SK-N-SH treated with all-trans-retinoic acid at 6 μM for 48 hours (cell line): ENCODE measurements around the gene CPB1.

Source experiments
- ATAC-seq: fragments of 200-7000 bp; cut with Tn5 transposase; 3 replicates; pipeline ENCODE4 v1.9.1; 2020; ENCODE audit warnings: mild to moderate bottlenecking, moderate library complexity
- BACH2 ChIP-seq: fragments of 250-450 bp; sonication (Bioruptor Pico); IDR thresholded peaks from 2 replicates; pipeline ENCODE4 v1.9.0; 2021; ENCODE audit warnings: mild to moderate bottlenecking, borderline replicate concordance
- CSDC2 ChIP-seq: fragments of 250-450 bp; sonication (Bioruptor Pico); IDR thresholded peaks from 2 replicates; pipeline ENCODE4 v1.5.0; 2020; ENCODE audit warnings: mild to moderate bottlenecking, moderate library complexity
- ESRRG ChIP-seq: fragments of 250-450 bp; sonication (Bioruptor Pico); IDR thresholded peaks from 2 replicates; pipeline ENCODE4 v1.6.1; 2021; ENCODE audit warnings: mild to moderate bottlenecking
- GLIS3 ChIP-seq: fragments of 250-450 bp; sonication (Bioruptor Pico); IDR thresholded peaks from 2 replicates; pipeline ENCODE4 v1.5.0; 2020; ENCODE audit warnings: mild to moderate bottlenecking, moderate library complexity
- ISL1 ChIP-seq: fragments of 250-450 bp; sonication (Bioruptor Pico); IDR thresholded peaks from 2 replicates; pipeline ENCODE4 v2.1.2; 2022; ENCODE audit warnings: mild to moderate bottlenecking, moderate library complexity
- PPARA ChIP-seq: fragments of 250-450 bp; sonication (Bioruptor Pico); IDR thresholded peaks from 2 replicates; pipeline ENCODE4 v1.5.0; 2020; ENCODE audit warnings: mild to moderate bottlenecking, borderline replicate concordance
- RARB ChIP-seq: fragments of 250-450 bp; sonication (Bioruptor Pico); IDR thresholded peaks from 2 replicates; pipeline ENCODE4 v1.8.0; 2021; ENCODE audit warnings: mild to moderate bottlenecking, moderate library complexity
- SNAI2 ChIP-seq: fragments of 250-450 bp; sonication (Bioruptor Pico); IDR thresholded peaks from 2 replicates; pipeline ENCODE4 v1.5.0; 2020; ENCODE audit warnings: mild to moderate bottlenecking, moderate library complexity
- TCF4 ChIP-seq: fragments of 250-450 bp; sonication (Bioruptor Pico); IDR thresholded peaks from 2 replicates; pipeline ENCODE4 v1.8.0; 2021; ENCODE audit warnings: mild to moderate bottlenecking, moderate library complexity, borderline replicate concordance
- TOX ChIP-seq: fragments of 250-450 bp; sonication (Bioruptor Pico); IDR thresholded peaks from 2 replicates; pipeline ENCODE4 v1.8.0; 2021; ENCODE audit warnings: mild to moderate bottlenecking, moderate library complexity, borderline replicate concordance
- ZC3H10 ChIP-seq: fragments of 250-450 bp; sonication (Bioruptor Pico); IDR thresholded peaks from 2 replicates; pipeline ENCODE4 v1.5.1; 2021; ENCODE audit warnings: mild to moderate bottlenecking, moderate library complexity
- ZFP3 ChIP-seq: fragments of 250-450 bp; sonication (Bioruptor Pico); IDR thresholded peaks from 2 replicates; pipeline ENCODE4 v1.5.0; 2020; ENCODE audit warnings: mild to moderate bottlenecking, moderate library complexity
- ZFP30 ChIP-seq: fragments of 450-650 bp; formaldehyde crosslinking; IDR thresholded peaks from 2 replicates; pipeline ENCODE4 v1.5.0; 2022; ENCODE audit warnings: mild to moderate bottlenecking, moderate library complexity
- ZNF565 ChIP-seq: fragments of 450-650 bp; formaldehyde crosslinking; conservative IDR thresholded peaks from 2 replicates; pipeline ENCODE4 v1.5.0; 2020; ENCODE audit warnings: low read depth, mild to moderate bottlenecking, moderate library complexity
- ZNF70 ChIP-seq: fragments of 450-650 bp; formaldehyde crosslinking; IDR thresholded peaks from 2 replicates; pipeline ENCODE4 v1.5.0; 2020; ENCODE audit warnings: mild to moderate bottlenecking, moderate library complexity
- ZNF8 ChIP-seq: fragments of 450-650 bp; formaldehyde crosslinking; IDR thresholded peaks from 2 replicates; pipeline ENCODE4 v1.5.0; 2020; ENCODE audit warnings: mild to moderate bottlenecking, moderate library complexity
- TF ChIP-seq, protein P1 (sequence below): fragments of 250-450 bp; sonication (Bioruptor Pico); IDR thresholded peaks from 2 replicates; pipeline ENCODE4 v1.5.1; 2021; ENCODE audit warnings: mild to moderate bottlenecking, moderate library complexity
- TF ChIP-seq, protein P2 (sequence below): fragments of 250-450 bp; sonication (Bioruptor Pico); IDR thresholded peaks from 2 replicates; pipeline ENCODE4 v1.8.0; 2021; ENCODE audit warnings: low read depth, mild to moderate bottlenecking, moderate library complexity, borderline replicate concordance
- TF ChIP-seq, protein P3 (sequence below): fragments of 250-450 bp; sonication (Bioruptor Pico); IDR thresholded peaks from 2 replicates; pipeline ENCODE4 v1.5.0; 2020; ENCODE audit warnings: mild to moderate bottlenecking, moderate library complexity
- TF ChIP-seq, protein P4 (sequence below): fragments of 250-450 bp; sonication (Bioruptor Pico); IDR thresholded peaks from 2 replicates; pipeline ENCODE4 v1.8.0; 2020; ENCODE audit warnings: mild to moderate bottlenecking, moderate library complexity, borderline replicate concordance
- TF ChIP-seq, protein P5 (sequence below): fragments of 250-450 bp; sonication (Bioruptor Pico); IDR thresholded peaks from 2 replicates; pipeline ENCODE4 v1.5.1; 2020; ENCODE audit warnings: low read depth, mild to moderate bottlenecking, moderate library complexity

The CPB1 gene

DNA sequence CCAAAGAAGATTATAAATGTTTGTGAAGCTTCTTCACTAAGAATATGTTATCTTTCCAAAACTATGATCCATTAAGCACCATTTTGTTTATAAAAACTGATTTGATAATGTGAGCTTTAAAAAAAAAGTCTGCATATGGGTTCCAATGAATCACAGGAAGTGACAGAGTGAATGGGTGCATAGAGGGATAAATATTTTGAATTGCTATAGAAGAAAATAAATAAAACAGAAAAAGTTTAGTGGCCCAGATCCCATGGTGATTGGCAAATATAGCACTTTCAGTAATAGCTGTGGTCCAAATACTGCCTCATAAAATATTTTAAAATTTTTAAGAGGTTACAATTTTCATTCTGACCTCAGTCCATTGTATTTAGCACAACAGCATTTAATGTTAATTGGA, 56.6 kb downstream of the CPB1 start:
- no peak for ATAC-seq
- TF ChIP-seq RARB (CRISPR knock-in tag) (no peak), ZNF70 (CRISPR knock-in tag) (no peak), ZFP30 (CRISPR knock-in tag) (no peak), PPARA (CRISPR knock-in tag) (no peak), ESRRG (CRISPR knock-in tag) (no peak)

DNA sequence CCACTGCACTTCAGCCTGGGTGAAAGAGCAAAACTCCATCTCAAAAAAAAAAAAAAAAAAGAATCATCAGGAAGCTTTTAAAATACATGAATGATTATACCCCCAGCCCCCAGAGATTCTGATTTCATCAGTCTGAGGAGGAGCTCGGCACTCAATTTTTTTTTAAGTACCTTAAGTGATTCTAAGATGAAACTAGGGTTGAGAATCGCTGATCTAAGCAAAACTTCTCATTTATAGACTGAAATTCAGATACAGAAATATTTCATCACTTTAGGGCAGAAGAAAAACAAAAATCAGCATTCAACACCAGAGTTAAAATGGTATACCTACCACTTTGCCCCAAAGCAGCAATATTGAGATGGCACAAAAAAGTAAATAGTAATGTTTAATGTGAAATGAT, 62.2 kb downstream of the CPB1 start:
- ATAC-seq: no peak
- TF ChIP-seq, protein P1, sequence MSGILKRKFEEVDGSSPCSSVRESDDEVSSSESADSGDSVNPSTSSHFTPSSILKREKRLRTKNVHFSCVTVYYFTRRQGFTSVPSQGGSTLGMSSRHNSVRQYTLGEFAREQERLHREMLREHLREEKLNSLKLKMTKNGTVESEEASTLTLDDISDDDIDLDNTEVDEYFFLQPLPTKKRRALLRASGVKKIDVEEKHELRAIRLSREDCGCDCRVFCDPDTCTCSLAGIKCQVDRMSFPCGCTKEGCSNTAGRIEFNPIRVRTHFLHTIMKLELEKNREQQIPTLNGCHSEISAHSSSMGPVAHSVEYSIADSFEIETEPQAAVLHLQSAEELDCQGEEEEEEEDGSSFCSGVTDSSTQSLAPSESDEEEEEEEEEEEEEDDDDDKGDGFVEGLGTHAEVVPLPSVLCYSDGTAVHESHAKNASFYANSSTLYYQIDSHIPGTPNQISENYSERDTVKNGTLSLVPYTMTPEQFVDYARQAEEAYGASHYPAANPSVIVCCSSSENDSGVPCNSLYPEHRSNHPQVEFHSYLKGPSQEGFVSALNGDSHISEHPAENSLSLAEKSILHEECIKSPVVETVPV: no peak
- TF ChIP-seq ZFP3 (CRISPR knock-in tag): no peak
- no peak for TF ChIP-seq SNAI2
- TF ChIP-seq, protein P2, sequence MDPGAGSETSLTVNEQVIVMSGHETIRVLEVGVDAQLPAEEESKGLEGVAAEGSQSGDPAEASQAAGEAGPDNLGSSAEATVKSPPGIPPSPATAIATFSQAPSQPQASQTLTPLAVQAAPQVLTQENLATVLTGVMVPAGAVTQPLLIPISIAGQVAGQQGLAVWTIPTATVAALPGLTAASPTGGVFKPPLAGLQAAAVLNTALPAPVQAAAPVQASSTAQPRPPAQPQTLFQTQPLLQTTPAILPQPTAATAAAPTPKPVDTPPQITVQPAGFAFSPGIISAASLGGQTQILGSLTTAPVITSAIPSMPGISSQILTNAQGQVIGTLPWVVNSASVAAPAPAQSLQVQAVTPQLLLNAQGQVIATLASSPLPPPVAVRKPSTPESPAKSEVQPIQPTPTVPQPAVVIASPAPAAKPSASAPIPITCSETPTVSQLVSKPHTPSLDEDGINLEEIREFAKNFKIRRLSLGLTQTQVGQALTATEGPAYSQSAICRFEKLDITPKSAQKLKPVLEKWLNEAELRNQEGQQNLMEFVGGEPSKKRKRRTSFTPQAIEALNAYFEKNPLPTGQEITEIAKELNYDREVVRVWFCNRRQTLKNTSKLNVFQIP (CRISPR knock-in tag): no peak
- TF ChIP-seq TCF4 (CRISPR knock-in tag): no peak

DNA sequence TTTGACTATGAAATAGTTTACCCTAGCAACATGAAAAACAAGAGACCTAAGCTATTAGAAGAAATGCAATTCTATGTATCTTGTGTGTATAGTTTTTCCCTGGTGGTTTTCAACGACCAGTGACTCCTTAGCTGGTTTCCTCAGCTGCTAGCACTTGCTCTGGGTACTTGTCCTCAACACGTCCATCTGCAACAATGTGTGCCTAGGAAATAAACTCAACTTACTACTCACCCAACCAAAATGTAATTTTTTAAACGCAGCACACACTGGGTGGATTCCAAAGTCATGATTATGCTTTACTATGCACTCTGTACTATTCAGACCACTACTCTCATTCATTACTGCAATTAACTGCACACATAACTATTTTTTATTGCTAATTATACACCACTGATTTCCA, 68.5 kb downstream of the CPB1 start:
- no peak for ATAC-seq
- TF ChIP-seq, protein P3, sequence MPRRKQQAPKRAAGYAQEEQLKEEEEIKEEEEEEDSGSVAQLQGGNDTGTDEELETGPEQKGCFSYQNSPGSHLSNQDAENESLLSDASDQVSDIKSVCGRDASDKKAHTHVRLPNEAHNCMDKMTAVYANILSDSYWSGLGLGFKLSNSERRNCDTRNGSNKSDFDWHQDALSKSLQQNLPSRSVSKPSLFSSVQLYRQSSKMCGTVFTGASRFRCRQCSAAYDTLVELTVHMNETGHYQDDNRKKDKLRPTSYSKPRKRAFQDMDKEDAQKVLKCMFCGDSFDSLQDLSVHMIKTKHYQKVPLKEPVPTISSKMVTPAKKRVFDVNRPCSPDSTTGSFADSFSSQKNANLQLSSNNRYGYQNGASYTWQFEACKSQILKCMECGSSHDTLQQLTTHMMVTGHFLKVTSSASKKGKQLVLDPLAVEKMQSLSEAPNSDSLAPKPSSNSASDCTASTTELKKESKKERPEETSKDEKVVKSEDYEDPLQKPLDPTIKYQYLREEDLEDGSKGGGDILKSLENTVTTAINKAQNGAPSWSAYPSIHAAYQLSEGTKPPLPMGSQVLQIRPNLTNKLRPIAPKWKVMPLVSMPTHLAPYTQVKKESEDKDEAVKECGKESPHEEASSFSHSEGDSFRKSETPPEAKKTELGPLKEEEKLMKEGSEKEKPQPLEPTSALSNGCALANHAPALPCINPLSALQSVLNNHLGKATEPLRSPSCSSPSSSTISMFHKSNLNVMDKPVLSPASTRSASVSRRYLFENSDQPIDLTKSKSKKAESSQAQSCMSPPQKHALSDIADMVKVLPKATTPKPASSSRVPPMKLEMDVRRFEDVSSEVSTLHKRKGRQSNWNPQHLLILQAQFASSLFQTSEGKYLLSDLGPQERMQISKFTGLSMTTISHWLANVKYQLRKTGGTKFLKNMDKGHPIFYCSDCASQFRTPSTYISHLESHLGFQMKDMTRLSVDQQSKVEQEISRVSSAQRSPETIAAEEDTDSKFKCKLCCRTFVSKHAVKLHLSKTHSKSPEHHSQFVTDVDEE (CRISPR knock-in tag): no peak
- TF ChIP-seq SNAI2 (no peak), BACH2 (CRISPR knock-in tag) (no peak), ZFP3 (CRISPR knock-in tag) (no peak), PPARA (CRISPR knock-in tag) (no peak), CSDC2 (CRISPR knock-in tag) (no peak), ZNF565 (CRISPR knock-in tag) (no peak), TCF4 (CRISPR knock-in tag) (no peak), RARB (CRISPR knock-in tag) (no peak), ESRRG (CRISPR knock-in tag) (no peak), ZFP30 (CRISPR knock-in tag) (no peak), GLIS3 (CRISPR knock-in tag) (no peak), ZC3H10 (no peak), ISL1 (no peak)
- TF ChIP-seq, protein P4, sequence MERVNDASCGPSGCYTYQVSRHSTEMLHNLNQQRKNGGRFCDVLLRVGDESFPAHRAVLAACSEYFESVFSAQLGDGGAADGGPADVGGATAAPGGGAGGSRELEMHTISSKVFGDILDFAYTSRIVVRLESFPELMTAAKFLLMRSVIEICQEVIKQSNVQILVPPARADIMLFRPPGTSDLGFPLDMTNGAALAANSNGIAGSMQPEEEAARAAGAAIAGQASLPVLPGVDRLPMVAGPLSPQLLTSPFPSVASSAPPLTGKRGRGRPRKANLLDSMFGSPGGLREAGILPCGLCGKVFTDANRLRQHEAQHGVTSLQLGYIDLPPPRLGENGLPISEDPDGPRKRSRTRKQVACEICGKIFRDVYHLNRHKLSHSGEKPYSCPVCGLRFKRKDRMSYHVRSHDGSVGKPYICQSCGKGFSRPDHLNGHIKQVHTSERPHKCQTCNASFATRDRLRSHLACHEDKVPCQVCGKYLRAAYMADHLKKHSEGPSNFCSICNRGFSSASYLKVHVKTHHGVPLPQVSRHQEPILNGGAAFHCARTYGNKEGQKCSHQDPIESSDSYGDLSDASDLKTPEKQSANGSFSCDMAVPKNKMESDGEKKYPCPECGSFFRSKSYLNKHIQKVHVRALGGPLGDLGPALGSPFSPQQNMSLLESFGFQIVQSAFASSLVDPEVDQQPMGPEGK: no peak
- TF ChIP-seq, protein P1: no peak
- TF ChIP-seq, all 23 proteins: peak for 0

DNA sequence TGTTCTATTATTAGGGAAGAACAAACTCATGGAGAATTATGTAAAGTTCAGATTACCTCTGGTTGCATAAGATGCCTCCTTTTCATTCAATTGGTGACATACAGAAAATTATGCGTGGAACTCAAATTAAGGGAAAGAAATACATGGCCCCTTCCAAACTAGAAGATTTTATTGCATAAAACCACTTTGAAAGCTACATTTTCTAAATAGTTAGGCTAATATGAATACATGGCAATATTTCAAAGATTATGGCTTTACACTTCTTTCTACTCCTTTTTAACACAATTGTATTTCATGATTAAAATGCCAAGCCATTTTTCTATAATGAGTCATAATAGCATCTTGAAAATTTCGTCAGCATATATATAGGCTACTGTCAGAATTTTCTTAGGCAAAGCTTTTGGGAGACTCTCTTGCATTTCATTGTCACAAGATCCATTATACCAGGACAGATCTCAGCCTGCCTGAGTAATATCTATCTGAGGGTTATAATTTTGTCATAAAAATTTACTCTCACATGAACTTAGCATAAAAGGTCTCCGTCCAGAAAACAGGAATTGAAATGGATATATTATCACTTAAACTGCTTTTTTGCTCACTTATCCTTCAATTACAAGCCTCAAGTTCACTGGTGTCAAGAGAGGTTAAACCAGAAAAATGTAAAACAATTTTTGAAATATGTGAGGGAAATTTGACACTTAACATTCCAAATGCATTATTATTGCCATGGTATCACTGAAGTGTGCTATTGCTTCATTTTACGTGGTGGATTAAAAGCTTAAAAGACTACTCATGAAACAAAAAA, 74.6 kb downstream of the CPB1 start:
- TF ChIP-seq, protein P5, sequence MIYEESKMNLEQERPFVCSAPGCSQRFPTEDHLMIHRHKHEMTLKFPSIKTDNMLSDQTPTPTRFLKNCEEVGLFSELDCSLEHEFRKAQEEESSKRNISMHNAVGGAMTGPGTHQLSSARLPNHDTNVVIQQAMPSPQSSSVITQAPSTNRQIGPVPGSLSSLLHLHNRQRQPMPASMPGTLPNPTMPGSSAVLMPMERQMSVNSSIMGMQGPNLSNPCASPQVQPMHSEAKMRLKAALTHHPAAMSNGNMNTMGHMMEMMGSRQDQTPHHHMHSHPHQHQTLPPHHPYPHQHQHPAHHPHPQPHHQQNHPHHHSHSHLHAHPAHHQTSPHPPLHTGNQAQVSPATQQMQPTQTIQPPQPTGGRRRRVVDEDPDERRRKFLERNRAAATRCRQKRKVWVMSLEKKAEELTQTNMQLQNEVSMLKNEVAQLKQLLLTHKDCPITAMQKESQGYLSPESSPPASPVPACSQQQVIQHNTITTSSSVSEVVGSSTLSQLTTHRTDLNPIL (CRISPR knock-in tag): peak; percentile 62
- TF ChIP-seq, protein P2 (CRISPR knock-in tag): peak; percentile 81; the same call in 1 of the 2 replicates
- TF ChIP-seq TOX (CRISPR knock-in tag) (peak; percentile 63; the same call in 1 of the 2 replicates), ZNF8 (CRISPR knock-in tag) (no peak), ISL1 (peak; percentile 96), PPARA (CRISPR knock-in tag) (no peak)
- TF ChIP-seq, all 23 proteins: peak for 4
- ATAC-seq: peak; percentile 89
